Prostate gland (tissue), 2 donors: ENCODE results near the gene FNDC3B.

Experiments
- POLR2A ChIP-seq: fragments of 450-650 bp; IDR thresholded peaks from one replicate; pipeline ENCODE4 v1.6.1; 2016; ENCODE audit warnings: antibody characterized with exemption, mild to moderate bottlenecking
- TF ChIP-seq, protein P1 (sequence below), 4 experiments: fragments of 200-600 bp in 2 of 4; fragments of 450-650 bp in 2 of 4; sonication (generic) in 2 of 4; IDR thresholded peaks; 1 replicate in 3 of 4; 2 replicates in 1 of 4; pipeline ENCODE4 v1.5.1; 2016 to 2019; ENCODE audit warnings: antibody characterized with exemption in 4 of 4, mild to moderate bottlenecking in 2 of 4, moderate library complexity in 2 of 4

GRCh38 chr3:172152874-172153273, 113.5 kb downstream of the FNDC3B start:
- TF ChIP-seq POLR2A, result no peak
- TF ChIP-seq, protein P1, sequence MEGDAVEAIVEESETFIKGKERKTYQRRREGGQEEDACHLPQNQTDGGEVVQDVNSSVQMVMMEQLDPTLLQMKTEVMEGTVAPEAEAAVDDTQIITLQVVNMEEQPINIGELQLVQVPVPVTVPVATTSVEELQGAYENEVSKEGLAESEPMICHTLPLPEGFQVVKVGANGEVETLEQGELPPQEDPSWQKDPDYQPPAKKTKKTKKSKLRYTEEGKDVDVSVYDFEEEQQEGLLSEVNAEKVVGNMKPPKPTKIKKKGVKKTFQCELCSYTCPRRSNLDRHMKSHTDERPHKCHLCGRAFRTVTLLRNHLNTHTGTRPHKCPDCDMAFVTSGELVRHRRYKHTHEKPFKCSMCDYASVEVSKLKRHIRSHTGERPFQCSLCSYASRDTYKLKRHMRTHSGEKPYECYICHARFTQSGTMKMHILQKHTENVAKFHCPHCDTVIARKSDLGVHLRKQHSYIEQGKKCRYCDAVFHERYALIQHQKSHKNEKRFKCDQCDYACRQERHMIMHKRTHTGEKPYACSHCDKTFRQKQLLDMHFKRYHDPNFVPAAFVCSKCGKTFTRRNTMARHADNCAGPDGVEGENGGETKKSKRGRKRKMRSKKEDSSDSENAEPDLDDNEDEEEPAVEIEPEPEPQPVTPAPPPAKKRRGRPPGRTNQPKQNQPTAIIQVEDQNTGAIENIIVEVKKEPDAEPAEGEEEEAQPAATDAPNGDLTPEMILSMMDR (IDR thresholded peaks at IDR 0.05), result no peak
